ENCODE measurements around the gene FXYD2. TPM values are rescaled to one million over a fixed set of nuclear protein-coding genes. Genes with fewer than 3 reads are reported as not detected.

FXYD2 gene
- total RNA-seq, 4 donors from 2014 or later: 0.34 to 4.0 (median 1.9) TPM; not detected in 1

DNA sequence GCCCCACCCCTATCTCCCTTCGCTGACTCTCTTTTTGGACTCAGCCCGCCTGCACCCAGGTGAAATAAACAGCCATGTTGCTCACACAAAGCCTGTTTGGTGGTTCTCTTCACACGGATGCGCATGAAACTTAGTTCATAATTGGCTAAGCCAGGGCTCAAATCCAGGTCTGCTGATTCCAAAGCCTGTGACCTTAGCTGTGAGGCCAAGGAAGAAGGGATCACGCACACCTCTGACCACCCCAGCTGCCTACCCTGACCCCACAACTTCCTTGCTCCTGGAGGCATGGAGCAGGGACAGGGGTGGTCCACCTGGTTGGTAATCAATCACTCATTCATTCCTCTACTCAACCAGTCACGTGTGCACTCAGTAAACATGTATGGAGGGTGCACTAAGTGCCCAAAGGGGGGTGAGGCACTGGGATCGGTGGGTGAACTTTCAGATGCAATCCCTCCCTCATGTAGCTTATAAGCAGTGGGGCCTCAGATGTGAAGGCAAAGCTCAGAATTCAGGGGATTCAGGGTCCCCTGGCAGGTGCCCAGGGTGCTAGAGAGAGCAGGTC, 10.3 kb downstream of the FXYD2 start:
- TF ChIP-seq, protein P1, sequence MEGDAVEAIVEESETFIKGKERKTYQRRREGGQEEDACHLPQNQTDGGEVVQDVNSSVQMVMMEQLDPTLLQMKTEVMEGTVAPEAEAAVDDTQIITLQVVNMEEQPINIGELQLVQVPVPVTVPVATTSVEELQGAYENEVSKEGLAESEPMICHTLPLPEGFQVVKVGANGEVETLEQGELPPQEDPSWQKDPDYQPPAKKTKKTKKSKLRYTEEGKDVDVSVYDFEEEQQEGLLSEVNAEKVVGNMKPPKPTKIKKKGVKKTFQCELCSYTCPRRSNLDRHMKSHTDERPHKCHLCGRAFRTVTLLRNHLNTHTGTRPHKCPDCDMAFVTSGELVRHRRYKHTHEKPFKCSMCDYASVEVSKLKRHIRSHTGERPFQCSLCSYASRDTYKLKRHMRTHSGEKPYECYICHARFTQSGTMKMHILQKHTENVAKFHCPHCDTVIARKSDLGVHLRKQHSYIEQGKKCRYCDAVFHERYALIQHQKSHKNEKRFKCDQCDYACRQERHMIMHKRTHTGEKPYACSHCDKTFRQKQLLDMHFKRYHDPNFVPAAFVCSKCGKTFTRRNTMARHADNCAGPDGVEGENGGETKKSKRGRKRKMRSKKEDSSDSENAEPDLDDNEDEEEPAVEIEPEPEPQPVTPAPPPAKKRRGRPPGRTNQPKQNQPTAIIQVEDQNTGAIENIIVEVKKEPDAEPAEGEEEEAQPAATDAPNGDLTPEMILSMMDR (IDR thresholded peaks at IDR 0.05; ENCODE audit: low read depth): no peak

DNA sequence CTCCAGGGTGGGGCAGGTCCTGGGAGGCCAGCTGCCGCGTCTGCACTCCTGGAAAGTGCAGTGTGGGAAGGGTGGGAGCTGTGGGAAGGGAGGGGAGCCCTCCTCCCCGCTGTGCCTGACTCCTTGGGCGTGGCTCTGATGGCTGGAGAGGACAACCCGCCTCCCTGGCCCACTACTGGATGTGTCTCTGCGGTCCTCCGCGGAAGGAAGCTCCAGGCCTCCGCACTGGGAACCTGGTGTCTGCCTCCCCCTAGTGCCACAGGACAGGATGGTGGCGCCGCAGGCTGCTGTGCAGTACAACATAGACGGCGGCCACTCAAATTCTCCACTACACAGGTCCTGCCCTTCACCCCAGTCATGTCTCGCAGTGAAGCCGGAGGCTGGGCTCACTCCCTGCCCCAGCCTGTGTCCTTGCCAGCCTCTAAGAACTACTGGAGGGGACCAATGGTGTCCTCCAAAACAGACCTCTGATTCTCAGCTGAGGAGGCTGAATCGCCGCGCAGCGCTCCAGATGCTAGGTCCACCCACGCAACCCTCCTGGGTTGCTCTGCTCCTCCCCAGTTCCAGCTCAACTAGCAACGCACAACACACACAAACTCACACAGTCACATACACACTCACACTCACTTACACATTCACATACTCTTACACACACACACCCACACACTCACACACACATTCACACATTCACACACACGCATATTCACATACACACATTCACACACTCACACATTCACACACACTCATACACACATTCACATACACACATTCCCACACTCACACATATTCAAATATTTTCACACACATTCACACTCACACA, 15.1 kb downstream of the FXYD2 start:
- TF ChIP-seq, protein P1 (IDR thresholded peaks at IDR 0.05; ENCODE audit: low read depth): no peak

DNA sequence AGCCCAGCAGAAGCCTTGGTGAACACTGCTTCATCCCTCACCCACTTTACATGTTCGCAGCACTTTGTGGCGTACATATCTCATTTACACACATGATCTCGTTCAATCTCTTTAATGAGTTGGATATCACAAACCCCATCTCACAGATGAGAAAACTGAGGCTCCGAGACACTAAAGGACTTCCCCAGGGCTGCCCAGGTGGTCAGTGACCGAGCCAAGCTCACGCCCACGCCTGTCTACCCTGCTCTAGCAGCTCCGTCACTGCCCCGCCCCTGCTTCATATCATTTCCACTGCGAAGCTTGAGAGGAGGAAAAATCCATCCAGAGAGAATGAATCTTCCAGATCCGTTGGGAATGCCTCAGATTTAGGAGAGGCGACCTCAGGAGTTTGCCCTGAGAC, 15.8 kb downstream of the FXYD2 start:
- TF ChIP-seq, protein P1 (IDR thresholded peaks at IDR 0.05; ENCODE audit: low read depth): no peak

DNA sequence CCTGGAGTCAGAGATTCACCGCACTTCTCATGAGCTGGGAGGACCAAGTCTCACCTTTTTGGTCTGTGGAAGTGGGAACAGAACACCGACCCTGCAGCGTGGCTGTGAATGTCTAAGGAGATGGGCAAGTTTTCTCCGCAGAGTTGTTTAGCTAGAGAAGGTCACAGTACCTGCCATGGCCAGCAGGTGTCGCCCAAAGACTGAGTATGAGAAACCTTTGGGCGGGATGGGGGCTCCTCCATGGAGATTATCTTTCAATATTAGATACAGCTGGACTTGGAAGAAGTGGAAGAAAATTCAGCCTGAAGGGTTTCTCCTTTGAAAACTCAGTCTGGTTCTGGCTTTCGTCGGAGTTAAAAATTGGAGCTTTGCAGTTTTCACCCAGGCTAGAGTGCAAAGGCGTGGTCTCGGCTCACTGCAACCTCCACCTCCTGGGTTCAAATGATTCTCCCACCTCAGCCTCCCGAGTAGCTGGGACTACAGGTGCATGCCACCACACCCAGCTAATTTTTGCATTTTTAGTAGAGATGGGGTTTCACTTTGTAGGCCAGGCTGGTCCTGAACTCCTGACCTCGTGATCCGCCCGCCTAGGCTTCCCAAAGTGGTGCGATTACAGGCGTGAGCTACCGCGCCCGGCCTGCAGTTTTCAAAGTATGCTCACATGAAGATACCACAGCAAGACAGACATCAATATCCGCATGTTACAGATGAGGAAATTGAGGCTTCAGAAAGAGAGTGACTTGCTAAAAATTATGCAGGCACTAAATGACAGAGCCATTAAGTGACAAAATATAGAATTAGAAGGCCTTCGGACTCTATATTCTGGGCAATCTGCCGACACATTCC, 16.8 kb downstream of the FXYD2 start:
- TF ChIP-seq, protein P1 (IDR thresholded peaks at IDR 0.05; ENCODE audit: low read depth): no peak

DNA sequence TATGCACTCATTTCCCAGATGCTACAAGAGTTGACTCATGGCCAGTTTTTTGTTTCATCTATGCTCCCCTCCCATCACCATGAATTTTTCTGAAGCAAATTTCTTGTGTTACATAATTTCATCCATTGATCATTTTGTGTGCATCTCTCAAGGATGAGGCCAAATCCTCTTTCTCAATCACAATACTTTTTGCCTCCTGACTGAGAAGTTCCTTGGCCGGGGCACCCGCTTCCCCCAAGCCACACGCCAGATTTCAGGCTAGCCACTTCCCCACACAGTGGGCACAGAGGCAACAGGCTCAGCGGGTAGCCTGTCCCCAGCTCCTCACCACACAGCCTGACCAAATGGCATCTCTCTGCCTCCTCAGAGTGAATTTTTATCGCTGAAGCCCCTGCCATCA, 17.7 kb downstream of the FXYD2 start:
- TF ChIP-seq, protein P1 (IDR thresholded peaks at IDR 0.05; ENCODE audit: low read depth): no peak

DNA sequence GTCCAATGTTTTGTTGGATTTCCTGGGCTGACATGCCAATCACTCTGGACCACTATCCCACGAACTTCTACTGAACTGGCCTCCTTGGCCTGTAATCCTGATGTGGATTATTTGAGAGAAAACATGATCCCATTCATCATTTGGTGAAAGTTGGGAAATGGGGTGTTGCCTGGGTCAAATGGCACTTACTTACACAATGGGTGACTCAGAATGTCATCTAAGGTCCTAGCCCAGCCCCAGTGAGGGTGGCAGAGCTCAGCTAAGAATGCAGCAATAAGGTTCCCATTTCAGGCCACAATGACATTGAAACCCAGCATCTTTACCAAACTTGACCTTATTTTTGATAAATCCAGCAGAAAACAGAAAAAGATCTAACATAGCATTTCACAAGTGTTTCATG, 19.5 kb downstream of the FXYD2 start:
- TF ChIP-seq, protein P1 (IDR thresholded peaks at IDR 0.05; ENCODE audit: low read depth): no peak

DNA sequence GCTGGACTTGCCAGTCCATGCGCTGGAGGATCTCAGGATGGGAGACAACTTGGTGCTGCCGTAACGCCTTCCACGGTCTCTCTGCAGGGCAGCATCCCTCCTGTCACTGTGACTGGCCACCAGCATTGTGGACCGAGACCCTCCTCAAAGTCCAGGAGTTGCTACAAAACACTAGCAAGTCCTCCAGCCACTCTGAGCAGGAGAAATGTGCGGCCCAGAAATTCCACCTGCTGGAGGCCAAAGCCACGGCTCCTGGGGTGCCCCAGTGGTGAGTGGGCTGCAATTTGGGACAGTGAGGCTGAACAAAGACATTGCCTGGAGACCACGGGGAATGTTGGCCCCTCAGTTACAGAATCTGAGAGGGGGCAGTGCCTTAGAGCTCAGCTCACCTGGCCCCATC, 20.6 kb downstream of the FXYD2 start:
- TF ChIP-seq, protein P1 (IDR thresholded peaks at IDR 0.05; ENCODE audit: low read depth): no peak
